Peyer's patch (tissue), 4 donors: ENCODE results near the gene ZNF467.

ENCODE experiments used
- CTCF ChIP-seq, 6 experiments: fragments of 450-650 bp in 4 of 6; fragments of 200-600 bp in 2 of 6; sonication (generic) in 1 of 6; IDR thresholded peaks; one replicate each; pipeline ENCODE4 v1.5.1; 2017 to 2019; ENCODE audit warnings: antibody characterized with exemption in 6 of 6, mild to moderate bottlenecking in 3 of 6, moderate library complexity in 1 of 6
- POLR2A ChIP-seq, 2 donors: fragments of 450-650 bp; IDR thresholded peaks; one replicate each; pipeline ENCODE4 v1.5.1; 2017; ENCODE audit warnings: antibody characterized with exemption in 2 of 2, mild to moderate bottlenecking in 2 of 2, moderate library complexity in 2 of 2

DNA sequence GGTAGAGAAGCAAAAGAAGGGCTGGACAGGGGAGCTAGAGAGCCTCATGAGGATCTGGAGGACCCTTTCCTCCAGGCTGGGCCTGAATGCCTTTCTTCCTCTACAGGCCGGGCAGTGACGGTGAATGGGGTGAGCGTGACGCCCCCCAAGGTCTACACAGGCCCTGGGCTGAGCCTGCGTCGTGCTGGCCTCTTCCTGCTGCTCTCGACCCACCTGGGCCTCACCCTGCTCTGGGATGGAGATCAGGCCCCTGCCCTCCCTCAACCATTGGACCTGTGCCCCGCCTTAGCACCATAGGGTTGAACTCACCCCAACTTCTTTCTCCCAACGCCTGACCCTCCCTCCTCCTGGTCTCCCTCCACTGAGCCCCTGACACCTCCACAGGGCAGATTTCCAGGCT lies 12.6 kb upstream of the ZNF467 start:
- no peak for TF ChIP-seq POLR2A (IDR thresholded peaks at IDR 0.05)
- no peak for TF ChIP-seq CTCF (IDR thresholded peaks at IDR 0.05)
